Measurements from ENCODE around the gene TBCK.

Gene TBCK

DNA sequence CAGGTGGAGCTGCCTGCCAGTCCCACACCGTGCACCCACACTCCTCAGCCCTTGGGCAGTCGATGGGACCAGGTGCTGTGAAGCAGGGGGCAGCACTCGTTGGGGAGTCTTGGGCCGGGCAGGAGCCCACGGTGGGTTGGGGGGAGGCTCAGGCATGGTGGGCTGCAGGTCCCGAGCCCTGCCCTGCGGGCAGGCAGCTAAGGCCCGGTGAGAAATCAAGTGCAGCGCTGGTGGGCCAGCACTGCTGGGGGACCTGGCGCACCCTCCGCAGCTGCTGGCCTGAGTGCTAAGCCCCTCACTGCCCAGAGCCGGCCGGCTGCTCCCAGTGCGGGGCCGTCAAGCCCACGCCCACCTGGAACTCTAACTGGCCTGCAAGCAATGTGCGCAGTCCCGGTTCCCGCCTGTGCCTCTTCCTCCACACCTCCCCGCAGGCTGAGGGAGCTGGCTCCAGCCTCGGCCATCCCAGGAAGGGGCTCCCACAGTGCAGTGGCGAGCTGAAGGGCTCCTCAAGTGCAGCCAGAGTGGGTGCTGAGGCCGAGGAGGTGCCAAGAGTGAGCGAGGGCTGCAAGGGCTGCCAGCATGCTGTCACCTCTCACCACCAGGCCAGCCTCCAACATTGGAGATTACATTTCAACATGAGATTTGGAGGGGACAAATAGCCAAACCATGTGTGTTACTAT is 223.5 kb downstream of the TBCK start:
- no peak overlapping the region for H3K4me3 ChIP-seq (ENCODE audit: low read depth, low read length)
- TF ChIP-seq, protein P1, sequence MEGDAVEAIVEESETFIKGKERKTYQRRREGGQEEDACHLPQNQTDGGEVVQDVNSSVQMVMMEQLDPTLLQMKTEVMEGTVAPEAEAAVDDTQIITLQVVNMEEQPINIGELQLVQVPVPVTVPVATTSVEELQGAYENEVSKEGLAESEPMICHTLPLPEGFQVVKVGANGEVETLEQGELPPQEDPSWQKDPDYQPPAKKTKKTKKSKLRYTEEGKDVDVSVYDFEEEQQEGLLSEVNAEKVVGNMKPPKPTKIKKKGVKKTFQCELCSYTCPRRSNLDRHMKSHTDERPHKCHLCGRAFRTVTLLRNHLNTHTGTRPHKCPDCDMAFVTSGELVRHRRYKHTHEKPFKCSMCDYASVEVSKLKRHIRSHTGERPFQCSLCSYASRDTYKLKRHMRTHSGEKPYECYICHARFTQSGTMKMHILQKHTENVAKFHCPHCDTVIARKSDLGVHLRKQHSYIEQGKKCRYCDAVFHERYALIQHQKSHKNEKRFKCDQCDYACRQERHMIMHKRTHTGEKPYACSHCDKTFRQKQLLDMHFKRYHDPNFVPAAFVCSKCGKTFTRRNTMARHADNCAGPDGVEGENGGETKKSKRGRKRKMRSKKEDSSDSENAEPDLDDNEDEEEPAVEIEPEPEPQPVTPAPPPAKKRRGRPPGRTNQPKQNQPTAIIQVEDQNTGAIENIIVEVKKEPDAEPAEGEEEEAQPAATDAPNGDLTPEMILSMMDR (conservative IDR thresholded peaks at IDR 0.05; ENCODE audit: low read depth, low read length) = no peak
- no peak for DNase-seq (ENCODE audit: low read depth)

DNA sequence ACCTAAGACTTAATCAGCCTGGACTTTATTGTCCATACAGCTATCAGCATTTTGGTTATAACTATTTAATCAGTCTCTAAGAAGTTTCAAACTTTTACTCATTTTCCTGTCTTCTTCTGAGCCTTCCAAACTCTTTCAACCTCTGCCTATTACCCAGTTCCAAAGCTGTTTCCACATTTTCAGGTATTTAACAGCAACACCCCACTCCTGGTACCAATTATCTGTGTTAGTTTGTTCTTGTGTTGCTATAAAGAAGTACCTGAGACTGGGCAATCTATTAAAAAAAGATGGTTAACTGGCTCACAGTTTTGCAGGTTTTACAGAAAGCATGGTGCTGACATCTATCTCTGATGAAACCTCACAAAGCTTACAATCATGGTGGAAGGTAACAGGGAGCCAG is 225.2 kb downstream of the TBCK start:
- DNase-seq (ENCODE audit: low read depth) = no peak
- no peak overlapping the region for H3K4me3 ChIP-seq (ENCODE audit: low read depth, low read length)
- TF ChIP-seq, protein P1 (conservative IDR thresholded peaks at IDR 0.05; ENCODE audit: low read depth, low read length) = no peak

DNA sequence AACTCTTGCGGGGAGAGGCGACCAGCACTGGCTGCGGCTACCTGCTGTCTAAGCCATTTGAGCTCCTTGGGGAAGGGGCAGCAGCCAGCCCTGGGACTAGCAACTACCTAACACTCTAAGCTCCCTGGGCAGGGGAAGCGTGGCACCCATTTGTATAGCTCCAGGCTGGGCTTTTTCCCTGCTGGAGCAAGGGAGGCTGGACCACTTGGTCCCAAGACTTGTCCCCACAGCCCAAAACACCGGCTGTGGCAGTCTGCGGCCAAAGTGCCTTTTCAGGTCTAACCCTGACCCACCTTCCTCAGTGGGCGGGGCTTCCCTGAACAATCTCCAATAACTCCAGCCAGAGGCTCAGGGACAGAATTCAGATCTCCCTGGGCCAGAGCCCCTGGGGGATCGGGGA is 232.9 kb downstream of the TBCK start:
- H3K4me3 ChIP-seq (ENCODE audit: low read depth, low read length) = no peak overlapping the region
- TF ChIP-seq, protein P1 (conservative IDR thresholded peaks at IDR 0.05; ENCODE audit: low read depth, low read length) = no peak
- no peak for DNase-seq (ENCODE audit: low read depth)

DNA sequence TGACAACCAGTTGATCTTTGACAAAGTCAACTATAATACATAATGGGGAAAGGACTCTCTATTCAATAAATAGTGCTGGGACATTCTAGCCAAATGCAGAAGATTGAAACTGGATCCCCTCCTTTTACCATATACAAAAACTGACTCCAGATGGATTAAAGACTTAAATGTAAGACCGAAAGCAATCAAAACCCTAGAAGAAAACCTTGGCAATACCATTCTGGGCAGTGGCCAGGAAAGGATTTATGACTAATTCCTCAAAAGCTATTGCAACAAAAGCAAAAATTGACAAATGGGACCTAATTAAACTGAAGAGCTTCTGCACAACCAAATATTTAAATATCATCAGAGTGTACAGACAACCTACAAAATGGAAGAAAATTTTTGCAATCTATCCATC is 235.6 kb downstream of the TBCK start:
- peak; percentile 19 for DNase-seq (ENCODE audit: low read depth)
- TF ChIP-seq, protein P1 (conservative IDR thresholded peaks at IDR 0.05; ENCODE audit: low read depth, low read length) = no peak
- H3K4me3 ChIP-seq (ENCODE audit: low read depth, low read length) = no peak overlapping the region

DNA sequence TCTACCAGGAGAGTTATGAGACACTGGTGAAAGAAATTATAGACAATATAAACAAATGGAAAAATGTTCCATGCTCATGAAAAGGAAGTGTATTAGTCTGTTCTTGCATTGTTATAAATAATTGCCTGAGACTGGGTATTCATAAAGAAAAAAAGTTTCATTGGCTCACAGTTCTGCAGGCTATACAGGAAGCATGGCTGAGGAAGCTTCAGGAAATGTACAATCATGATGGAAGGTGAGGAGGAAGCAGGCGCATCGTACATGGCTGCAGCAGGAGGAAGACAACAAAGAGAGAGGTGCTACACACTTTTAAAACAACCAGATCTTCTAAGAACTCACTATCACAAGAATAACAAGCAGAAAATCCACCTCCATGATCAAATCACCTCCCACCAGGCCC is 236.4 kb downstream of the TBCK start:
- TF ChIP-seq, protein P1 (conservative IDR thresholded peaks at IDR 0.05; ENCODE audit: low read depth, low read length) = no peak
- no peak overlapping the region for H3K4me3 ChIP-seq (ENCODE audit: low read depth, low read length)
- no peak for DNase-seq (ENCODE audit: low read depth)

DNA sequence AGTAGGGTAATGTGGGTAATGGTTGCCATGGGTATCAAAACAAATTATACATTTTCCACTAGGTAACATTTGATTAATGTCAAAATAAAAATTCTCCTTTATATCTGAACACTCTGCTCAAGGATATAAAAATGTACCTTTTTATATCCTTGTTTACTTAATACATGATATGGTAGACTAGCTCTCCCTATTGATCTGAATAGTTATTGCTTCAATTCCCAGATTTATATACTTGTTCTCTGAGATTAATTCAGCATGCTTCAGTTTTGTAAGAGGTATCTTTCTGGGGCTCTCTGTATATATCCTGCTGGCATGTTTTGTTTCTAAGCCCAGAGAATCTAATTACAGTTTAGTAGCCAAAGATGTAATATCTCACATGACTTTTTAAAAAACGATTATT is 251.0 kb downstream of the TBCK start:
- DNase-seq (ENCODE audit: low read depth) = no peak
- H3K4me3 ChIP-seq (ENCODE audit: low read depth, low read length) = no peak overlapping the region
- TF ChIP-seq, protein P1 (conservative IDR thresholded peaks at IDR 0.05; ENCODE audit: low read depth, low read length) = no peak

DNA sequence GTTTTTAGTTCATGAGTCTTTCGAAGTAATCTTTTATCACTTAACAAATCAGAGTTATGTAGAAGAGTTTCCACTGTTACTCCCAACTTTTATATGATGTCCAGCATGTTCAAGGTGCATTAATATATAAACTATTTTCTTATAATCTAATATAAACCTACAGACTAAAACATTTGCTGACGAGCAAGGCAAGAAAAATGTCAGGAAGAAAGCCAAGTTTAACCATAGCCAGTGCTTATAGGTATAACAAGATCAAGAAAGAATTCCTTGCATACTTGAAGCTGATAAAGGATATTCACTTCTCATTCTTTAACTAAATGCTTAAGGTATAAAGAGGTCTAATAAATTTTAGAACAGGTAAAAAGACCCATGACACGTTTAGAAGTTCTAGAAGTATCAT is 253.0 kb downstream of the TBCK start:
- TF ChIP-seq, protein P1 (conservative IDR thresholded peaks at IDR 0.05; ENCODE audit: low read depth, low read length) = no peak
- DNase-seq (ENCODE audit: low read depth) = peak; percentile 71
- H3K4me3 ChIP-seq (ENCODE audit: low read depth, low read length) = no peak overlapping the region

Data from choroid plexus epithelial cell (primary cell).